AG09309 (cell line): Measurements from ENCODE around the gene PEX19.

ENCODE experiments used
- DNase-seq: peaks from one replicate; pipeline ENCODE4 v3.0.0-alpha.2; 2010; ENCODE audit warnings: low read depth
- H3K4me3 ChIP-seq: 2 replicates; pipeline ENCODE4 v1.5.1; 2011; ENCODE audit warnings: mild to moderate bottlenecking, low read depth, low read length, moderate library complexity; ENCODE audit not compliant: control insufficient read depth
- CTCF ChIP-seq: IDR thresholded peaks from 2 replicates; pipeline ENCODE4 v1.5.1; 2011; ENCODE audit warnings: mild to moderate bottlenecking, low read depth, low read length, inconsistent platforms; ENCODE audit not compliant: insufficient read depth, control insufficient read depth; ENCODE audit errors: missing control alignments

Gene PEX19

DNA sequence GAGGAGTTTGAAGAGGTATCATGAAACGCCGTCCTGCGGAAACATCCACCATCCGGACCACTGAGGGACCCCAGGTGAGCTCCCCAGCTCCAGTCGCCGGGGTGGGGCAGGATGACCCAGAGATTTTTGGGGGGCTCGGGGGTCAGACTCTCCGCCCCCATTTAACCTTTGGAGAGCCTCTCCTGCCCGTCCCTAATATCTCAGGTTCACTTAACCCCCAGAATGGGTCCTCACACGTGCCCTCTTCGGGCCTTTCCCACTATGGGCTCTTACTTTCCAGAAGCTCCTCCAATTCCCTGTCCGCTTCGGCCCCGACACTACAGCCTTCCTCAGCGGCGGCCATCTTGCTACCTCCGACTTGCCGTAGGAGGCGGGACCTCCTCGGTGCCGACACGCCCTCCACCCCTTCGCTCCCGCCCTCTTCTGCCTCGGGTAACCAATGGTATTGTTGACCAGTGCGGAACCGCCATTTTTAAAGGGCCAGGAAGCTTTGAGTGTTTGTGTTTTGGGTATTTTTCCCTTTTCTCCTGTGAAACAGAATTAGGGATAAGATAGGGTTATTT lies at the start of gene PEX19:
PEX19 (minus strand) TSS at position 352 of the 563 bp plus-strand sequence; CDS start at position 343, 9 bp downstream.
- peak within 1 kb of the TSS; percentile 99 for H3K4me3 ChIP-seq
- no peak for TF ChIP-seq CTCF
- DNase-seq = peak; percentile 73

DNA sequence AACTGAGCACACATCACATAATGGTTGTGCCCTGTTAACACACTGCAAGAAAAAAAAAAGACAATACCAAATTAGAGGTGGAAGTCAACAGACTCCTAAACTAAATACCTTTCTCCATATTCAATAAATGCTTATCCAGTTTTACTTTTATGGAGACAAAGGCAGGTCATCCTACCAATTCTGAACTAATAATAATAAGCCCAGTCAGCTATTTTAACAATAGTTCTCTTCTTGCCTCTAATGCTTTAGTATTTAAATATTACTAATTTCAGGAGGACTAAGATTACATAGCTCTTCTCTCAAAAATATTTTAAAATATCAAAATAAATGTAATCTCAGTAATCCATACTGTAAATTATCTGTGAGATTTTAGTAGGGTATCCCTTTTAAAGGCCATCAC lies 47.6 kb upstream of the PEX19 start:
- no peak overlapping the region for H3K4me3 ChIP-seq
- DNase-seq = no peak
- no peak for TF ChIP-seq CTCF

DNA sequence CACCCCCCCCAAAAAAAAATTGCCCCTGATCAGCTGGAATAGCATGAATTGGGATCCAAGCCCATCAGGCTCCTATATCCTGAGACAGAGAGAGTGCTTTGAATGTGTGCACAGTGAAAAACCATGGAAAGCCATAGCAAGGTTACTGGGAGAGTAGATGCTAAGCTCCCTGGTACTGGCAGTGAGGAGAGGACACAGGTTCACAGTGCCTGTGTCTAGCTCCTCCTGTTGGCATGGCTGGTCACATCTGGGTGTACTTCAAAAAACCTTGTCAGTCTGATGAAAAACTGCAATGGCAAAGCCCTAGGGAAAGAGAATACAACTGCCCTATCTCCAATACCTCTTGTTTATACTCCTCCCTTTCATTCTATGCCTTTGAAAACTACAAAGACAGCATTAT lies 45.2 kb upstream of the PEX19 start:
- DNase-seq = no peak
- H3K4me3 ChIP-seq = no peak overlapping the region
- TF ChIP-seq CTCF = no peak

GRCh38 chr1:160328184-160328583 lies 43.3 kb upstream of the PEX19 start:
- no peak for DNase-seq
- H3K4me3 ChIP-seq = no peak overlapping the region
- no peak for TF ChIP-seq CTCF

DNA sequence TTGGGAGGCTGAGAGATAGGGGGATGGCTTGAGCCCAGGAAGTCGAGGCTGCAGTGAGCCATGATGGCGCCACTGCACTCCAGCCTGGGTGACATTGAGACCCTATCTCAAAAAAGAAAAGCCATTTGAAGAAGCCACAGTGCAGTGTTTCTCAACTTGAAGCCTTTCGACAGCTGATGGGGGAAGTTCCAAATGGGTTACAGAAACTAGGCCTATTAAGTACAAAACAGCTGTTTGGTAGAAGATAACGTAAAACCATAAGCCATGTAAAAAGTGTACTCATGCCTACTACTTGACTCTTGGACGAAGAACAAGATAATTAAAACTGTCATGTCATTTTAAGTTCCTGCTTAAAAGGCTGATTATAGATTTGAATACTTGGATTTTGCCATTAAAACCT lies 41.5 kb upstream of the PEX19 start:
- no peak for TF ChIP-seq CTCF
- DNase-seq = no peak
- H3K4me3 ChIP-seq = no peak overlapping the region

DNA sequence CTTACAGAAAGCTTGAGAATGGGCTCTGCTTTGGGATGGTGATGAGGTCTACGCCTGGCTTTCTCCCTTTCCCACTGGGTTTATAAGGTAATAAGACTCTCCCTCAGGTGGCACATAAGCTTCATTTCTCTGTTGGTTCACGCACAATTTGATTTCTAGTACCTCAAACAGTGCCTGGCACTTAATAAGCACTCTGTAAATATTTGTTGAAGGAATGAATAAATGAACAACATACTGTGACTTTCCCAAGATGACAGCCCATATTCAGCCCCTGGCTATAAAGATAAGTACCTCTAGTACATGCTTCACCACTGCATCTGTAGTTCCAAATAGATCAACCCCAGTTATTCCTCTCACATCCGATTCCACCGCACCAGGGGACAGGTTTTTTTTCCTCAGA lies 40.3 kb upstream of the PEX19 start:
- TF ChIP-seq CTCF = no peak
- no peak overlapping the region for H3K4me3 ChIP-seq
- DNase-seq = no peak

DNA sequence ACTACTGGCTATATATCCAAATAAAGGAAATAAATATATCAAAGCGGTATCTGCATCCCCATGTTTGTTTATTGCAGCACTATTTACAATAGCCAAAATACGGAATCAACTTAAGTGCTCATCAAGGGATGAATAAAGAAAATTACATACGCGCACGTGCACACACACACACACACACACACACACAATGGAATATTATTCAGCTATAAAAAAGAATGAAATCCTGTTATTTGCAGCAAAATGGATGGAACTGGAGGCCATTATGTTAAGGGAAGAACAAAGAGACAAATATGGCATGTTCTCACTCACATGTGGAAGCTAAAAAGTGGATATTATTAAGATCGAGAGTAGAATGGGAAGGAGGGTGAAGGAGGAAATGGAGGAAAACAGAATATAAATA lies 37.9 kb upstream of the PEX19 start:
- no peak overlapping the region for H3K4me3 ChIP-seq
- no peak for TF ChIP-seq CTCF
- no peak for DNase-seq
